HepG2 (cell line): ENCODE results near the gene GNB3. TPM values are rescaled to one million over a fixed set of nuclear protein-coding genes. Genes with fewer than 3 reads are reported as not detected.

Experiments
- BORCS8-MEF2B ChIP-seq: sonication (generic); formaldehyde crosslinking; IDR thresholded peaks from 2 replicates; pipeline ENCODE4 v1.8.0; 2022; ENCODE audit warnings: mild to moderate bottlenecking, missing genetic modification reagents
- ETV6 ChIP-seq: sonication (generic); formaldehyde crosslinking; conservative IDR thresholded peaks from 2 replicates; pipeline ENCODE4 v1.4.0; 2020; ENCODE audit warnings: missing genetic modification reagents
- GTF3A ChIP-seq: sonication (generic); formaldehyde crosslinking; conservative IDR thresholded peaks from 2 replicates; pipeline ENCODE4 v1.4.0; 2020; ENCODE audit warnings: mild to moderate bottlenecking, missing genetic modification reagents
- HMG20A ChIP-seq: IDR thresholded peaks from 2 replicates; pipeline ENCODE4 v1.6.1; 2016; ENCODE audit warnings: borderline replicate concordance
- JUND ChIP-seq: sonication (generic); formaldehyde crosslinking; IDR thresholded peaks from 2 replicates; pipeline ENCODE4 v1.8.0; 2022; ENCODE audit warnings: mild to moderate bottlenecking, missing genetic modification reagents
- MAZ ChIP-seq, 2 experiments: sonication (generic) in 1 of 2; formaldehyde crosslinking in 1 of 2; IDR thresholded peaks; 2 replicates each; pipeline versions ENCODE4 v1.5.0 to v1.6.1; 2012 to 2020; ENCODE audit warnings: low read depth in 2 of 2, mild to moderate bottlenecking in 2 of 2, borderline replicate concordance in 1 of 2, improper control_type of control experiment in 1 of 2, low read length in 1 of 2, missing genetic modification reagents in 1 of 2, moderate library complexity in 1 of 2
- MZF1 ChIP-seq: sonication (generic); formaldehyde crosslinking; IDR thresholded peaks from 2 replicates; pipeline ENCODE4 v1.8.1; 2023; ENCODE audit warnings: mild to moderate bottlenecking, missing genetic modification reagents, borderline replicate concordance
- PHF8 ChIP-seq: sonication (generic); formaldehyde crosslinking; IDR thresholded peaks from 2 replicates; pipeline ENCODE4 v1.5.0; 2020; ENCODE audit warnings: missing genetic modification reagents
- POLR2A ChIP-seq, 2 experiments: IDR thresholded peaks; 2 replicates each; pipeline ENCODE4 v1.6.1; 2011; ENCODE audit warnings: low read depth in 2 of 2, low read length in 2 of 2, mild to moderate bottlenecking in 1 of 2, moderate library complexity in 1 of 2; ENCODE audit not compliant: insufficient read depth in 1 of 2
- PPARG ChIP-seq: conservative IDR thresholded peaks from 2 replicates; pipeline ENCODE4 v1.6.1; 2016; ENCODE audit warnings: missing biosample characterization, missing genetic modification reagents
- SALL2 ChIP-seq: sonication (generic); formaldehyde crosslinking; IDR thresholded peaks from 2 replicates; pipeline ENCODE4 v1.8.1; 2023; ENCODE audit warnings: mild to moderate bottlenecking, missing genetic modification reagents, inconsistent platforms
- TGIF2 ChIP-seq: IDR thresholded peaks from 2 replicates; pipeline ENCODE4 v1.6.1; 2016; ENCODE audit warnings: control low read depth, missing compliant biosample characterization
- ZBTB7A ChIP-seq: sonication (generic); formaldehyde crosslinking; IDR thresholded peaks from 2 replicates; pipeline ENCODE4 v1.8.0; 2022; ENCODE audit warnings: mild to moderate bottlenecking, missing genetic modification reagents
- ZNF607 ChIP-seq: sonication (generic); formaldehyde crosslinking; IDR thresholded peaks from 2 replicates; pipeline ENCODE4 v1.5.1; 2020; ENCODE audit warnings: missing genetic modification reagents, mild to moderate bottlenecking, borderline replicate concordance
- ZNF781 ChIP-seq: sonication (generic); formaldehyde crosslinking; IDR thresholded peaks from 2 replicates; pipeline ENCODE4 v1.5.1; 2020; ENCODE audit warnings: borderline replicate concordance, mild to moderate bottlenecking, missing genetic modification reagents; ENCODE audit errors: not compliant biosample characterization
- ZNF816 ChIP-seq: sonication (generic); formaldehyde crosslinking; IDR thresholded peaks from 2 replicates; pipeline ENCODE4 v1.8.0; 2022; ENCODE audit warnings: missing genetic modification reagents, mild to moderate bottlenecking, borderline replicate concordance
- polyA plus RNA-seq, 8 experiments: library from polyadenylated mRNA; depleted of rRNA in 3 of 8; stranded (reverse) in 7 of 8; unstranded in 1 of 8; fragments of >200 nt; fragmentation: Illumina TruSeq in 4 of 8; extraction: Trizol in 4 of 8; gene quantifications; 2 replicates each; pipeline versions ENCODE4 v1.2.1 to v1.2.3, GENCODE V29; 2011 to 2016; ENCODE audit warnings: low read depth in 4 of 8, missing spikeins in 1 of 8, mixed read lengths in 1 of 8; ENCODE audit not compliant: insufficient read depth in 1 of 8
- total RNA-seq, 5 experiments: library from RNA; depleted of rRNA; stranded (reverse); fragments of >200 nt; fragmentation: Illumina TruSeq; extraction: Trizol; gene quantifications; 2 replicates each; pipeline ENCODE4 v1.2.3, GENCODE V29; 2016; ENCODE audit warnings: low read depth in 1 of 5
- TF ChIP-seq, protein P1 (sequence below): IDR thresholded peaks from 2 replicates; pipeline ENCODE4 v1.6.1; 2016; ENCODE audit warnings: low read depth
- TF ChIP-seq, protein P2 (sequence below): sonication (generic); formaldehyde crosslinking; IDR thresholded peaks from 2 replicates; pipeline ENCODE4 v1.4.0; 2020; ENCODE audit warnings: missing genetic modification reagents
- TF ChIP-seq, protein P3 (sequence below): sonication (generic); formaldehyde crosslinking; IDR thresholded peaks from 2 replicates; pipeline ENCODE4 v1.4.0; 2020; ENCODE audit warnings: mild to moderate bottlenecking, missing genetic modification reagents

GNB3 gene
- total and polyA plus RNA-seq, 2 of the 13 experiments (the other 11 are each of a cell fraction or from before 2014, with no cell fraction given), result 1.3 to 3.6 TPM

DNA sequence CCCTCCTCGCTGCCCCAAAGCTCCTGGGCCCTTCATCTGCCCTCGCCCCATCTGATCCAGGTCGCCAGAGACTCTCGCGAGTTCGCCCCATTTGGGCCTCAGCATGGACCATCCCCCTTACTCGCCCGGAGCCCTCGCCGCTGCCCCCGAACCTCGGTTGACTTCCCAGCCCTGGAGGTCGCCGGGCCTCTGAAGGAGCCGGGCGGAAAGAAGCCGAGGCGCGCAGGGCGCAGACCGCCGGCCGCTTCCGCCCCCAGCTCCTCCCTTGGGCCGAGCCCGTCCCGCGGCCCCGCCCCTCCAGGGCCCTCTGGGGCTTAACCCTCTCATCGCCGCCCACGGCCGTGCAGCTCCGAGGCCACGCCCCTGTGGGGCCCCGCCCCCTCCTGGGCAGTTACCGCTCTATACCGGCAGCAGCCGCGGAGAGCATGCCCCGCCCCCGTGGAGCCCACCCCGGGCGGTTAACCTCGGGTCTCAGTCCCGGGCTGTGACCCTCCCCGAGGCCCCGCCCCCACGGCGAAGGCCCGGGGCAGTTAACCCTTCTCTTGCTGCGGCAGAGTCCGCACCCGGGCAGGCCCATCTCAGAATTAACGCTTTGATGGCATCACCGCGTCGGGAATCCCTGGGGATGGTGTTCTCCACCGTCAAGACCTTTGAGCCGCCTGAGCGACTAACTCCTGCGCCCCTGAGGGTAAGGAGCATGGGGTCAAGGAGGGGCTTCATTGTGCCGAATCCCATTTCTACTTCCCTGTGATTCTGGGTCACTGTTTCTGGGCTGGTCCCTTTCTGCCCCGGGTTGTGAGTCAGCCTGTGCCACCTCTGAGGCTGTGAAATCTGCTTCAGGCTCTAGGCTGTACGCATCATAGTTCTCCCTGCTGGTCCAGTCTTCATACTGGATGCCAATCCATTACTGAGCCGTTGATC lies 32.6 kb downstream of the GNB3 start, which contains the start of gene SPSB2 (continued):
- TF ChIP-seq MAZ (IDR thresholded peaks at IDR 0.05; ENCODE audit: borderline replicate concordance, low read depth, low read length), result peak; percentile 89
- TF ChIP-seq MAZ (CRISPR knock-in tag; IDR thresholded peaks at IDR 0.05; ENCODE audit: low read depth), result peak; percentile 74
- TF ChIP-seq POLR2A (IDR thresholded peaks at IDR 0.05; ENCODE audit: insufficient read depth in 1 of 2, low read depth in 2 of 2, low read length in 2 of 2), result no peak; a peak in 1 of 4 replicates
- TF ChIP-seq MZF1, result peak; percentile 73; the same call in 1 of the 2 replicates
- TF ChIP-seq ZNF607 (CRISPR knock-in tag), result peak; percentile 74; the same call in 1 of the 2 replicates
- TF ChIP-seq HMG20A (CRISPR knock-in tag), result peak; percentile 36; the same call in 1 of the 2 replicates
- TF ChIP-seq, protein P1, sequence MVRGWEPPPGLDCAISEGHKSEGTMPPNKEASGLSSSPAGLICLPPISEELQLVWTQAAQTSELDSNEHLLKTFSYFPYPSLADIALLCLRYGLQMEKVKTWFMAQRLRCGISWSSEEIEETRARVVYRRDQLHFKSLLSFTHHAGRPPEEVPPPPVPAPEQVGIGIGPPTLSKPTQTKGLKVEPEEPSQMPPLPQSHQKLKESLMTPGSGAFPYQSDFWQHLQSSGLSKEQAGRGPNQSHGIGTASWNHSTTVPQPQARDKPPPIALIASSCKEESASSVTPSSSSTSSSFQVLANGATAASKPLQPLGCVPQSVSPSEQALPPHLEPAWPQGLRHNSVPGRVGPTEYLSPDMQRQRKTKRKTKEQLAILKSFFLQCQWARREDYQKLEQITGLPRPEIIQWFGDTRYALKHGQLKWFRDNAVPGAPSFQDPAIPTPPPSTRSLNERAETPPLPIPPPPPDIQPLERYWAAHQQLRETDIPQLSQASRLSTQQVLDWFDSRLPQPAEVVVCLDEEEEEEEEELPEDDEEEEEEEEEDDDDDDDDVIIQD, result peak; percentile 64; the same call in 1 of the 2 replicates
- TF ChIP-seq JUND (CRISPR knock-in tag), result no peak
- no peak; the same call in 1 of the 2 replicates for TF ChIP-seq ETV6 (CRISPR knock-in tag)
- TF ChIP-seq ZNF816, result peak; percentile 88; the same call in 1 of the 2 replicates
- TF ChIP-seq, protein P2, sequence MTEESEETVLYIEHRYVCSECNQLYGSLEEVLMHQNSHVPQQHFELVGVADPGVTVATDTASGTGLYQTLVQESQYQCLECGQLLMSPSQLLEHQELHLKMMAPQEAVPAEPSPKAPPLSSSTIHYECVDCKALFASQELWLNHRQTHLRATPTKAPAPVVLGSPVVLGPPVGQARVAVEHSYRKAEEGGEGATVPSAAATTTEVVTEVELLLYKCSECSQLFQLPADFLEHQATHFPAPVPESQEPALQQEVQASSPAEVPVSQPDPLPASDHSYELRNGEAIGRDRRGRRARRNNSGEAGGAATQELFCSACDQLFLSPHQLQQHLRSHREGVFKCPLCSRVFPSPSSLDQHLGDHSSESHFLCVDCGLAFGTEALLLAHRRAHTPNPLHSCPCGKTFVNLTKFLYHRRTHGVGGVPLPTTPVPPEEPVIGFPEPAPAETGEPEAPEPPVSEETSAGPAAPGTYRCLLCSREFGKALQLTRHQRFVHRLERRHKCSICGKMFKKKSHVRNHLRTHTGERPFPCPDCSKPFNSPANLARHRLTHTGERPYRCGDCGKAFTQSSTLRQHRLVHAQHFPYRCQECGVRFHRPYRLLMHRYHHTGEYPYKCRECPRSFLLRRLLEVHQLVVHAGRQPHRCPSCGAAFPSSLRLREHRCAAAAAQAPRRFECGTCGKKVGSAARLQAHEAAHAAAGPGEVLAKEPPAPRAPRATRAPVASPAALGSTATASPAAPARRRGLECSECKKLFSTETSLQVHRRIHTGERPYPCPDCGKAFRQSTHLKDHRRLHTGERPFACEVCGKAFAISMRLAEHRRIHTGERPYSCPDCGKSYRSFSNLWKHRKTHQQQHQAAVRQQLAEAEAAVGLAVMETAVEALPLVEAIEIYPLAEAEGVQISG, result peak; percentile 73; the same call in 1 of the 2 replicates
- TF ChIP-seq, protein P3, sequence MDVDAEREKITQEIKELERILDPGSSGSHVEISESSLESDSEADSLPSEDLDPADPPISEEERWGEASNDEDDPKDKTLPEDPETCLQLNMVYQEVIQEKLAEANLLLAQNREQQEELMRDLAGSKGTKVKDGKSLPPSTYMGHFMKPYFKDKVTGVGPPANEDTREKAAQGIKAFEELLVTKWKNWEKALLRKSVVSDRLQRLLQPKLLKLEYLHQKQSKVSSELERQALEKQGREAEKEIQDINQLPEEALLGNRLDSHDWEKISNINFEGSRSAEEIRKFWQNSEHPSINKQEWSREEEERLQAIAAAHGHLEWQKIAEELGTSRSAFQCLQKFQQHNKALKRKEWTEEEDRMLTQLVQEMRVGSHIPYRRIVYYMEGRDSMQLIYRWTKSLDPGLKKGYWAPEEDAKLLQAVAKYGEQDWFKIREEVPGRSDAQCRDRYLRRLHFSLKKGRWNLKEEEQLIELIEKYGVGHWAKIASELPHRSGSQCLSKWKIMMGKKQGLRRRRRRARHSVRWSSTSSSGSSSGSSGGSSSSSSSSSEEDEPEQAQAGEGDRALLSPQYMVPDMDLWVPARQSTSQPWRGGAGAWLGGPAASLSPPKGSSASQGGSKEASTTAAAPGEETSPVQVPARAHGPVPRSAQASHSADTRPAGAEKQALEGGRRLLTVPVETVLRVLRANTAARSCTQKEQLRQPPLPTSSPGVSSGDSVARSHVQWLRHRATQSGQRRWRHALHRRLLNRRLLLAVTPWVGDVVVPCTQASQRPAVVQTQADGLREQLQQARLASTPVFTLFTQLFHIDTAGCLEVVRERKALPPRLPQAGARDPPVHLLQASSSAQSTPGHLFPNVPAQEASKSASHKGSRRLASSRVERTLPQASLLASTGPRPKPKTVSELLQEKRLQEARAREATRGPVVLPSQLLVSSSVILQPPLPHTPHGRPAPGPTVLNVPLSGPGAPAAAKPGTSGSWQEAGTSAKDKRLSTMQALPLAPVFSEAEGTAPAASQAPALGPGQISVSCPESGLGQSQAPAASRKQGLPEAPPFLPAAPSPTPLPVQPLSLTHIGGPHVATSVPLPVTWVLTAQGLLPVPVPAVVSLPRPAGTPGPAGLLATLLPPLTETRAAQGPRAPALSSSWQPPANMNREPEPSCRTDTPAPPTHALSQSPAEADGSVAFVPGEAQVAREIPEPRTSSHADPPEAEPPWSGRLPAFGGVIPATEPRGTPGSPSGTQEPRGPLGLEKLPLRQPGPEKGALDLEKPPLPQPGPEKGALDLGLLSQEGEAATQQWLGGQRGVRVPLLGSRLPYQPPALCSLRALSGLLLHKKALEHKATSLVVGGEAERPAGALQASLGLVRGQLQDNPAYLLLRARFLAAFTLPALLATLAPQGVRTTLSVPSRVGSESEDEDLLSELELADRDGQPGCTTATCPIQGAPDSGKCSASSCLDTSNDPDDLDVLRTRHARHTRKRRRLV (CRISPR knock-in tag), result 0 out of 2 replicates have a peak, but pooled peaks have one; percentile 7
- peak; percentile 21; the same call in 1 of the 2 replicates for TF ChIP-seq BORCS8-MEF2B (CRISPR knock-in tag)
- TF ChIP-seq TGIF2 (CRISPR knock-in tag), result 0 out of 2 replicates have a peak, but pooled peaks have one; percentile 31
- no peak; the same call in 1 of the 2 replicates for TF ChIP-seq SALL2 (CRISPR knock-in tag)
- peak; percentile 58 for TF ChIP-seq ZNF781 (CRISPR knock-in tag)
- TF ChIP-seq GTF3A (CRISPR knock-in tag), result no peak
- TF ChIP-seq ZBTB7A (CRISPR knock-in tag), result peak; percentile 21; the same call in 1 of the 2 replicates
- peak; percentile 56 for TF ChIP-seq PHF8 (CRISPR knock-in tag)
- peak; percentile 59; the same call in 1 of the 2 replicates for TF ChIP-seq PPARG (CRISPR knock-in tag)
